VCaP (cell line): ENCODE data around the gene ANXA11.
"Not testable (repeated sequence)": the region's sequence is repeated elsewhere in the genome, so short reads cannot be mapped to it uniquely, and the experiment has no call there.

Experiments used
- H3K27ac ChIP-seq: fragments of 450-650 bp; 2 replicates; pipeline ENCODE4 v1.5.1; 2017
- TF ChIP-seq, protein P1 (sequence below): fragments of 450-650 bp; conservative IDR thresholded peaks from 2 replicates; pipeline ENCODE4 v1.5.1; 2017; ENCODE audit warnings: mild to moderate bottlenecking, moderate library complexity

The ANXA11 gene

DNA sequence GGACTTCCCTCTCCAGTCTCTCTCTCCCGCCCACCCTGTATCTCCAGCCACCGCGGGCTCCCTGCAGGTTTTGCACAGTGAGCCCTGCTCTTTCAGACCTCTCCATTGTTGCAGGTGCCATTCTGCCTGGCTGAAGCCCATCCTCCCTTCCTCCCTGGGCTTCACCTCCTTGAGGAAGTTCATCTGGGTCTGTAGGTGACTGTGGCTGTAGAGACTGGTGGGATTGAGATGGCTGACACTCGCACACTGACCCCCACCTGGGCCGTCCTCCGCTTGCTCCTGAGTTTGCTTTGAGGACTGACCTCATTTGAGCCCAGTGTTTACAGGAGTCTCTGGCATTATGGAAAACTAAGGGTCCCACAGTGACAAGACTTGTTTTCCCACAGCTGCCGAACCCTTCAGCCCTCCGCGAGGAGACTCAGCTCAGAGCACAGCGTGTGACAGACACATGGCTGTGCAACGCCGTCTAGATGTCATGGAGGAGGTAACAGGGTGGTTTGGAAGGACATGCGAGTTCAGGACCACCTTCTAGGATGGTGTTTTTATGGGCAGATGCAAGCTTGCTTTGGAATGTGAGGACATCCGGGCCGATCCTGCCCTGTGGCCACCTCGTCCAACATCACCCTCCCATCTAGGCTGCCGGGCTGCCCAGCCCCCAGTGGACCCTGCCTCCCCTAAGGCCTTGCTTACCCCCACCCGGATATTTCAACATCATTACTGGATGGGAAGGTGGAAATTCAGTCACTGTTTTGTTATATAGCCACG lies 63.5 kb downstream of the ANXA11 start:
- no peak overlapping the region for H3K27ac ChIP-seq
- TF ChIP-seq, protein P1, sequence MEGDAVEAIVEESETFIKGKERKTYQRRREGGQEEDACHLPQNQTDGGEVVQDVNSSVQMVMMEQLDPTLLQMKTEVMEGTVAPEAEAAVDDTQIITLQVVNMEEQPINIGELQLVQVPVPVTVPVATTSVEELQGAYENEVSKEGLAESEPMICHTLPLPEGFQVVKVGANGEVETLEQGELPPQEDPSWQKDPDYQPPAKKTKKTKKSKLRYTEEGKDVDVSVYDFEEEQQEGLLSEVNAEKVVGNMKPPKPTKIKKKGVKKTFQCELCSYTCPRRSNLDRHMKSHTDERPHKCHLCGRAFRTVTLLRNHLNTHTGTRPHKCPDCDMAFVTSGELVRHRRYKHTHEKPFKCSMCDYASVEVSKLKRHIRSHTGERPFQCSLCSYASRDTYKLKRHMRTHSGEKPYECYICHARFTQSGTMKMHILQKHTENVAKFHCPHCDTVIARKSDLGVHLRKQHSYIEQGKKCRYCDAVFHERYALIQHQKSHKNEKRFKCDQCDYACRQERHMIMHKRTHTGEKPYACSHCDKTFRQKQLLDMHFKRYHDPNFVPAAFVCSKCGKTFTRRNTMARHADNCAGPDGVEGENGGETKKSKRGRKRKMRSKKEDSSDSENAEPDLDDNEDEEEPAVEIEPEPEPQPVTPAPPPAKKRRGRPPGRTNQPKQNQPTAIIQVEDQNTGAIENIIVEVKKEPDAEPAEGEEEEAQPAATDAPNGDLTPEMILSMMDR = no peak

DNA sequence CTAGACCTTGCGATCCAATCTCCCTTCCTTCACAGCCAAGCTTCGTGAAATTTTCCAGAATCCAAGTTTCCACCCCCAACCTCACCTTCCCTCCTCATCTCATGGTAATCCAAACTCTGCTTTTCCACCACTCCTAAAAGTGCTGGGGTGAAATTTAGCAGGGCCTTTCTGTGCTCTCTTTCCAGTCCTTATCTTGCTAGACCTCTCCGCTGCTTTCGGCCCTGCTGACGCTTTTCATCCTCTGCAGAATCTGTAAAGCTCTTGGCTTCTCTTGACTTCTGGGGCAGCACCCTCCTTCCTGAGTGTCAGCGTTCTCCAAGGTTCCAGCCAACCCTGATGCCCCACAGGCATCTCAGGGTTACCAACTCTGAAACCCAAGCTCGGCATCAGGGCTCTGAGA lies 65.1 kb downstream of the ANXA11 start:
- no peak overlapping the region for H3K27ac ChIP-seq
- TF ChIP-seq, protein P1 = no peak

DNA sequence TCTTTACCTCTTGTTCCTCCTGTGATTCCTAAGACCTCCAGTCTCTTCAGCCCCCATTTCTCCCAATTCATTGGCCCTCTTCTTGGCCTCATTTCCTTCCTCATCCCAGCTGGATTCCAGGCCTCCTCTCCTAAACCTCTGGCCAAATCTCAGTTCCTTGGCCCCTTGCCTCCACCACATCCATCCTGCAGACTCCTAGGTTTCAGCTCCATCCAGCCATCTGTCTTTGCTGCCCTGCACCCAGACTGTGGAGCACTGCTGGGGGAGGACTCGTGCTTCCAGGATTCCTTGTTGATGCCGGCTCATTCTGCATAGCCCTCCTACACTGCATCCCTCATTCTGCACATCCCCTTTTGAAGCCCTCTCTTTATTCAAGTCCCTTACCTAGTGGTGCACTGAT lies 66.1 kb downstream of the ANXA11 start:
- H3K27ac ChIP-seq = no peak overlapping the region
- TF ChIP-seq, protein P1 = no peak

DNA sequence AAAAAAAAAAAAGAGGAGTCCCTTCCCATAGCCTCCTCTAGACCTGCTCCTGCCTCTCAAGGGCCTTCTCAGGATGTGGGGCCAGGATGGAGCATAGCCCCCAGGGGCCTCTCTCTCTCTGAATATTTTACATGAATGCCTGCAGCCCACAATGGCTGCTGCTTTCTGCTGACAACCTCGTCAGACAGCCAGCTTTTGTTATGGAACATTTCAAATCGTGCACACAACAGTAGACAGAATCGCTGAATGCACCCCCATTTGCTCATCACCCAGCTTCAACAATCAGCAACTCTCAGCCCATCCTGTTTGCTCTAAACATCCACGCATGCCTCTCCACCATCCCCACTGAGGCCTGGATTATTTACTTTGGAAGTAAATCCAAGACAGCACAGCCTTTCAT lies 67.4 kb downstream of the ANXA11 start:
- TF ChIP-seq, protein P1 = no peak
- no peak overlapping the region for H3K27ac ChIP-seq

DNA sequence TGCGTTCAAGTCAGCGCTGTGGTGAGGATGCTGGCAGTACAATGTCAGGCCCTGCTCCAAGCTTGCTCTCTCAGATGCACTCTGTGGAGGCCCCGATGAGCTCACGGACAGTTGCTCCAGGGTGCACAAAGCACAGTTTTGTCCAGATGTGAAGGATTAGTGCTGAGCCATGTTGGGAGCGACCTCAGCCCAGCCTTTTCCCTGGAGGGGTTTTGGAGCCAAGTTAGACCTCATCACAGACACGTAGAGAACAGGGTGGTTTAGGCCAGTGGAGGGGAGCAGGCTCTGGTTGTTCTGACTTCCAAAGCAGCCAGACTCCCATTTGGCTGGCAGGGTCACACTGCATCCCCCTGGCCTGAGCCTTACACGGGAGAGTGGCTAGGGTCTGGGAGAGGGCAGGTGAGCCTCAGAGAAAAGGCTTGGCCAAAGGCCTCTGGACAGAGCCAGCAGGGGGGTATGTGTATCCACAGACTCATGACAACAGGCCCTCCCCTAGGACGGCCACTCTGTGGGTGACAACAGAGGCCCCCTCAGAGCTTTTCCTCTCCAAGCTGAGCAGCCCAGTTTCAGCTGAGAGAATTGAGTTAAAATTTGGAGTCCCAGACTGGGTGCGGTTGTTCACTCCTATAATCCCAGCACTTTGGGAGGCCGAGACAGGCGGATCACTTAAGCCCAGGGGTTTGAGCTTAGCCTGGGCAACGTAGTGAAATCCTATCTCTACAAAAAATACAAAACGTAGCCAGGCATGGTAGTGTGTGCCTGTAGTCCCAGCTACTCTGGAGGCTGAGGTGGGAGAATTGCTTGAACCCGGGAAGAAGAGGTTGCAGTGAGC lies 68.1 kb downstream of the ANXA11 start:
- H3K27ac ChIP-seq = no peak overlapping the region
- TF ChIP-seq, protein P1 = no peak

DNA sequence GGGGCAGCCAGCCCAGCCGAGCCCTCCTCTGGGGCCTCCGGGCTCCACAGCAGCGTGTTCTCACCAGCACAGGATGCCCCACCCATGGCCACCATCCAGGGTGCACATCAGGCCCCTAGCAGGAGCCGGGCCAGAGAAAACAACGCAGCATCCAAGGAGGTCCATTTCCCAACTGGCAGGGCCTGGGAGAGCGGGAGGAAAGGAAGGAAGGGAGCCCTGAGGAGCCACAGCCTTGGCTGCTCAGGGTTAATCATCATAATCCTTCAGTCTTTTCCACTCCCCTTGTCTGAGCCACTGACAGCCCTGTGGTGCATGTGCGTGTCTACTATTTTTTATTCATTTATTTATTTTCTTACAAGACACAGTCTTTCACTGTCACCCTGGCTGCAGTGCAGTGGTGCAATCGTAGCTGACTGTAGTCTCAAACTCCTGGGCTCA lies 69.2 kb downstream of the ANXA11 start:
- no peak overlapping the region for H3K27ac ChIP-seq
- TF ChIP-seq, protein P1 = no peak

DNA sequence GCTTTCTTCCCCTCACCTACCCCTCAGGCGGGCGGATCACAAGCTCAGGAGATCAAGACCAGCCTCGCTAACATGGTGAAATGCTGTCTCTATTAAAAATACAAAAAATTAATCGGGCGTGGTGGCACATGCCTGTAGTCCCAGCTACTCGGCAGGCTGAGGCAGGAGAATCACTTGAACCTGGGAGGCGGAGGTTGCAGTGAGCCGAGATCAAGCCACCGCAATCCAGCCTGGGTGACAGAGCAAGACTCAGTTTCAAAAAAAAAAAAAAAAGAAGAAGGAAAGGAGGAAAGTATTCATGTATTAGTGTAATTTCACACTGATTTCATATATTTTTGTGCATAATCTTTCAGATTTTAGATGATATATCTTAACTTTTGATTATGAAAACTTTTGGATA lies 71.7 kb downstream of the ANXA11 start:
- not testable (repeated sequence) for H3K27ac ChIP-seq

DNA sequence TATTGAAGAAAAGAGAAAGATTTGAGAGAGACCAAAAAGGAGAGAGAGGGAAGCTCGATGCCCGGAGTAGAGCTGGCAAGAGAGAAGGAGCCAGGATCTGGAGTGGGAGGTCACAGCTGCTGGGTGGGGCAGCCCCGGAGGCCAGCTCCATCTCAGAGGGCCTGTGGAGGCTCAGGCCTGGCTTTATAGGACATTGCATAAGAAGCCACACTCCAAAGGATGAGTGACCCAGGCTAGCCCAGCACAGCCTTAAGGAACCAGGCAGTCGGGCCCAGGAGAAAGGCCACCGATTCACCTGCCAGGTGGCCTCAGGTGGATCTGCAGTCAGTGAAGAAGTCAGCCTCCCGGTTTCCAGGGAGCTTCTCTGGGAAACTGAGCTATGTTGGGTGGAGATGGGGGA lies 72.1 kb downstream of the ANXA11 start:
- no peak overlapping the region for H3K27ac ChIP-seq
- TF ChIP-seq, protein P1 = no peak
